GM12878 (cell line): Measurements from ENCODE around the gene FURIN. TPM values are rescaled to one million over a fixed set of nuclear protein-coding genes. Genes with fewer than 3 reads are reported as not detected.

Source experiments
- ATAC-seq: fragments of 200-7000 bp; cut with Tn5 transposase; 3 replicates; pipeline ENCODE4 v1.9.1; 2020; ENCODE audit warnings: mild to moderate bottlenecking, moderate library complexity
- BruUV-seq: library from RNA; stranded (reverse); fragments of 400-500 nt; replicated peaks from 2 replicates; lab custom pipeline; 2021; lab: Mats Ljungman, UMichigan
- CTCF ChIA-PET: fragments of 300-600 bp; sonication (Branson Sonifier 250); formaldehyde crosslinking; extraction: SDS; loops from one replicate; lab custom pipeline; 2021; ENCODE audit warnings: inconsistent platforms; lab: Yijun Ruan, JAX
- POLR2A ChIA-PET: fragments of 350-600 bp; formaldehyde crosslinking; extraction: SDS; loops from one replicate; lab custom pipeline; 2021; ENCODE audit warnings: inconsistent platforms; lab: Charles Lee
- RAD21 ChIA-PET: fragments of 300-600 bp; sonication (Branson Sonifier 250); formaldehyde crosslinking; loops from one replicate; lab custom pipeline; 2023; ENCODE audit warnings: antibody characterized with exemption; ENCODE audit not compliant: unreplicated experiment; lab: Charles Lee
- SMC1A ChIA-PET: fragments of 300-600 bp; sonication (Branson Sonifier 250); formaldehyde crosslinking; loops from one replicate; lab custom pipeline; 2023; ENCODE audit not compliant: unreplicated experiment, uncharacterized antibody; lab: Charles Lee
- DNase-seq: peaks from one replicate; pipeline ENCODE4 v3.0.0-alpha.2; 2011; ENCODE audit warnings: low read depth, low spot score
- FAIRE-seq: peaks from 3 replicates; lab custom pipeline; 2011; peaks lifted over from hg19 to GRCh38; lab: Jason Lieb, UNC
- H2AFZ ChIP-seq: 2 replicates; pipeline ENCODE4 v1.6.0; 2011; ENCODE audit warnings: low read depth, low read length, control low read depth; ENCODE audit not compliant: control insufficient read depth
- H3K27ac ChIP-seq: 2 replicates; pipeline ENCODE4 v1.5.1; 2011; ENCODE audit warnings: control low read depth; ENCODE audit not compliant: control insufficient read depth, insufficient read depth
- H3K27me3 ChIP-seq, 2 experiments: replicated peaks in 1 of 2; 2 replicates each; pipeline versions ENCODE4 v1.6.0 to v1.6.1; 2011; ENCODE audit warnings: low read length in 1 of 2; ENCODE audit not compliant: control insufficient read depth in 2 of 2, insufficient read depth in 2 of 2
- H3K36me3 ChIP-seq, 2 experiments: 2 replicates each; pipeline ENCODE4 v1.5.1; 2011; ENCODE audit warnings: low read length in 1 of 2; ENCODE audit not compliant: control insufficient read depth in 2 of 2, insufficient read depth in 2 of 2
- H3K4me1 ChIP-seq: 2 replicates; pipeline ENCODE4 v1.6.1; 2011; ENCODE audit warnings: mild to moderate bottlenecking, low read length, moderate library complexity, mixed read lengths; ENCODE audit not compliant: control insufficient read depth, insufficient read depth
- H3K4me2 ChIP-seq: 2 replicates; pipeline ENCODE4 v1.6.0; 2011; ENCODE audit warnings: control low read depth; ENCODE audit not compliant: control insufficient read depth, insufficient read depth
- H3K4me3 ChIP-seq: fragments of 200-600 bp; sonication (generic); 2 replicates; pipeline ENCODE4 v1.5.1; 2016
- H3K79me2 ChIP-seq: 2 replicates; pipeline ENCODE4 v1.6.0; 2011; ENCODE audit warnings: low read length; ENCODE audit not compliant: control insufficient read depth, insufficient read depth
- H3K9ac ChIP-seq: 2 replicates; pipeline ENCODE4 v1.8.0; 2011; ENCODE audit warnings: low read length, control low read depth, mixed read lengths; ENCODE audit not compliant: control insufficient read depth, insufficient read depth
- H3K9me3 ChIP-seq: replicated peaks from 3 replicates; pipeline ENCODE4 v1.5.1; 2011; ENCODE audit warnings: mild to moderate bottlenecking, low read length; ENCODE audit not compliant: control insufficient read depth, insufficient read depth
- H4K20me1 ChIP-seq: 2 replicates; pipeline ENCODE4 v1.6.0; 2011; ENCODE audit not compliant: control insufficient read depth, insufficient read depth
- ZNF622 ChIP-seq: fragments of 450-650 bp; IDR thresholded peaks from 2 replicates; pipeline ENCODE4 v1.6.1; 2017; ENCODE audit warnings: mild to moderate bottlenecking, inconsistent platforms
- WGBS: methylation state at CpG from one replicate; pipeline ENCODE4 v1.1.6; 2016; ENCODE audit warnings: low lambda C conversion rate; ENCODE audit not compliant: insufficient replicate concordance, insufficient coverage; ENCODE audit errors: missing lambda C conversion rate; 5-methylcytosine and 5-hydroxymethylcytosine counted together
- in situ Hi-C: fragments of 300-500 bp; cut with MboI; formaldehyde crosslinking; loops from 9 replicates; pipeline ENCODE4 v1.14.3; 2018; ENCODE audit warnings: mixed read lengths
- intact Hi-C: fragments of 100-400 bp; cut with micrococcal nuclease; formaldehyde crosslinking; loops from one replicate; pipeline ENCODE4 v1.14.2; 2022; ENCODE audit not compliant: unreplicated experiment
- polyA plus RNA-seq, 11 experiments: library from polyadenylated mRNA; depleted of rRNA in 4 of 11; unstranded in 6 of 11; stranded (reverse) in 5 of 11; fragments of >200 nt; fragmentation: Nextera tagmentation in 4 of 11; fragmentation: Illumina TruSeq in 1 of 11; extraction: Ambion mirVana in 4 of 11; extraction: Trizol in 1 of 11; gene quantifications; 1 replicate in 1 of 11; 2 replicates in 10 of 11; pipeline versions ENCODE4 v1.2.1 to v1.2.3, GENCODE V29; 2011 to 2016; ENCODE audit warnings: inconsistent platforms in 2 of 11, missing spikeins in 2 of 11, low read depth in 1 of 11
- total RNA-seq, 4 experiments: library from RNA; depleted of rRNA in 3 of 4; stranded (reverse); fragments of >200 nt in 3 of 4; fragmentation: Illumina TruSeq in 1 of 4; extraction: Trizol in 1 of 4; gene quantifications; 2 replicates each; pipeline versions ENCODE4 v1.2.1 to v1.2.3, GENCODE V29; 2013 to 2021
- TF ChIP-seq, protein P1 (sequence below): fragments of 450-650 bp; conservative IDR thresholded peaks from 2 replicates; pipeline ENCODE4 v1.6.1; 2017; ENCODE audit warnings: mild to moderate bottlenecking, moderate library complexity

FURIN gene
- total and polyA plus RNA-seq, 10 of the 15 experiments (the other 5 are each of a cell fraction or from before 2014, with no cell fraction given) = 0.47 to 39.9 (median 8.0) TPM

GRCh38 chr15:90822204-90822955 is 46.0 kb upstream of the FURIN start:
- Histone ChIP-seq H3K4me2 (no peak overlapping the region), H3K9me3 (no peaks in the 10 kb centered on the region; the same call in 2 of the 3 replicates), H3K27ac (no peak overlapping the region), H3K4me3 (no peak overlapping the region), H3K9ac (no peak overlapping the region), H3K4me1 (peaks cover 10% of the 10 kb centered on the region), H4K20me1 (no peaks in the 10 kb centered on the region), H3K27me3 (no peaks in the 10 kb centered on the region), H2AFZ (no peak overlapping the region), H3K36me3 (no peaks in the 10 kb centered on the region; a peak in 1 of 4 replicates), H3K79me2 (no peaks in the 10 kb centered on the region)
- intact Hi-C loops = no loop called here
- in situ Hi-C loops = no loop called here
- ChIA-PET CTCF (interaction anchor here (0.8 to 1.6 kb wide), 3 partner anchors 63 to 147 kb away, joined by 3 to 10 read pairs (median 4); no protein-coding TSS in a partner anchor), RAD21 (interaction anchor here (0.8 to 1.9 kb wide), 2 partner anchors 11 to 30 kb away, joined by 3 to 5 read pairs; no protein-coding TSS in a partner anchor), POLR2A (interaction anchor here (1.2 kb wide), 1 partner anchor 109 kb away, joined by 3 read pairs; no protein-coding TSS in a partner anchor), SMC1A (interaction anchor here (0.7 to 1.5 kb wide), 3 partner anchors 8 to 219 kb away, joined by 3 to 5 read pairs (median 3); no protein-coding TSS in a partner anchor)
- TF ChIP-seq, protein P1, sequence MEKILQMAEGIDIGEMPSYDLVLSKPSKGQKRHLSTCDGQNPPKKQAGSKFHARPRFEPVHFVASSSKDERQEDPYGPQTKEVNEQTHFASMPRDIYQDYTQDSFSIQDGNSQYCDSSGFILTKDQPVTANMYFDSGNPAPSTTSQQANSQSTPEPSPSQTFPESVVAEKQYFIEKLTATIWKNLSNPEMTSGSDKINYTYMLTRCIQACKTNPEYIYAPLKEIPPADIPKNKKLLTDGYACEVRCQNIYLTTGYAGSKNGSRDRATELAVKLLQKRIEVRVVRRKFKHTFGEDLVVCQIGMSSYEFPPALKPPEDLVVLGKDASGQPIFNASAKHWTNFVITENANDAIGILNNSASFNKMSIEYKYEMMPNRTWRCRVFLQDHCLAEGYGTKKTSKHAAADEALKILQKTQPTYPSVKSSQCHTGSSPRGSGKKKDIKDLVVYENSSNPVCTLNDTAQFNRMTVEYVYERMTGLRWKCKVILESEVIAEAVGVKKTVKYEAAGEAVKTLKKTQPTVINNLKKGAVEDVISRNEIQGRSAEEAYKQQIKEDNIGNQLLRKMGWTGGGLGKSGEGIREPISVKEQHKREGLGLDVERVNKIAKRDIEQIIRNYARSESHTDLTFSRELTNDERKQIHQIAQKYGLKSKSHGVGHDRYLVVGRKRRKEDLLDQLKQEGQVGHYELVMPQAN = no peak
- no peak for TF ChIP-seq ZNF622
- WGBS = 73% methylated on average over 8 of the region's 8 CpGs
- no TSS peak for BruUV-seq
- DNase-seq (no peak), FAIRE-seq (no peak), ATAC-seq (no peak)
